Esophagus squamous epithelium (tissue), 4 donors: Measurements from ENCODE around the gene C14orf180.

Source experiments
- POLR2A ChIP-seq, 4 donors: fragments of 450-650 bp; IDR thresholded peaks; one replicate each; pipeline ENCODE4 v1.6.1; 2017; ENCODE audit warnings: antibody characterized with exemption in 4 of 4, mild to moderate bottlenecking in 4 of 4, moderate library complexity in 3 of 4
- TF ChIP-seq, protein P1 (sequence below), 6 experiments: fragments of 450-650 bp in 4 of 6; fragments of 200-600 bp in 2 of 6; sonication (generic) in 2 of 6; IDR thresholded peaks; one replicate each; pipeline ENCODE4 v1.5.1; 2016 to 2019; ENCODE audit warnings: antibody characterized with exemption in 6 of 6, mild to moderate bottlenecking in 4 of 6, moderate library complexity in 4 of 6

DNA sequence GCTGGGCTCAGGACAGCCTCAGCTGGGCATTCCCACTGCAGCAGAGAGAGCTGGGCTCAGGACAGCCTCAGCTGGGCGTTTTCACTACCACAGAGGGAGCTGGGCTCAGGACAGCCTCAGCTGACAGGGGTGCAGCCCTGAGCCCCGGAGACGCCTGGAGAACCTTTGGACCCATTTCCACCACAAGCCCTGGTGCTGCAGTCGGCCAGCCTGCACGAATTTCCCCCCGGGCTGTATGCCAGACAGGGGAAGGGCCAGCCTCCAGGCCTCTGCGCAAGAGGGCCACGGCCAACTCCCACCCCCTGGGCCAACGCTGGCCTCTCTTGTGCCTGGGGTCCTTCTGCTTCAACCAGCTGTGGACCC lies 2.6 kb upstream of the C14orf180 start:
- TF ChIP-seq, protein P1, sequence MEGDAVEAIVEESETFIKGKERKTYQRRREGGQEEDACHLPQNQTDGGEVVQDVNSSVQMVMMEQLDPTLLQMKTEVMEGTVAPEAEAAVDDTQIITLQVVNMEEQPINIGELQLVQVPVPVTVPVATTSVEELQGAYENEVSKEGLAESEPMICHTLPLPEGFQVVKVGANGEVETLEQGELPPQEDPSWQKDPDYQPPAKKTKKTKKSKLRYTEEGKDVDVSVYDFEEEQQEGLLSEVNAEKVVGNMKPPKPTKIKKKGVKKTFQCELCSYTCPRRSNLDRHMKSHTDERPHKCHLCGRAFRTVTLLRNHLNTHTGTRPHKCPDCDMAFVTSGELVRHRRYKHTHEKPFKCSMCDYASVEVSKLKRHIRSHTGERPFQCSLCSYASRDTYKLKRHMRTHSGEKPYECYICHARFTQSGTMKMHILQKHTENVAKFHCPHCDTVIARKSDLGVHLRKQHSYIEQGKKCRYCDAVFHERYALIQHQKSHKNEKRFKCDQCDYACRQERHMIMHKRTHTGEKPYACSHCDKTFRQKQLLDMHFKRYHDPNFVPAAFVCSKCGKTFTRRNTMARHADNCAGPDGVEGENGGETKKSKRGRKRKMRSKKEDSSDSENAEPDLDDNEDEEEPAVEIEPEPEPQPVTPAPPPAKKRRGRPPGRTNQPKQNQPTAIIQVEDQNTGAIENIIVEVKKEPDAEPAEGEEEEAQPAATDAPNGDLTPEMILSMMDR (IDR thresholded peaks at IDR 0.05), result no peak
- no peak for TF ChIP-seq POLR2A (IDR thresholded peaks at IDR 0.05)
